Measurements from ENCODE around the gene MDFIC.

MDFIC gene

DNA sequence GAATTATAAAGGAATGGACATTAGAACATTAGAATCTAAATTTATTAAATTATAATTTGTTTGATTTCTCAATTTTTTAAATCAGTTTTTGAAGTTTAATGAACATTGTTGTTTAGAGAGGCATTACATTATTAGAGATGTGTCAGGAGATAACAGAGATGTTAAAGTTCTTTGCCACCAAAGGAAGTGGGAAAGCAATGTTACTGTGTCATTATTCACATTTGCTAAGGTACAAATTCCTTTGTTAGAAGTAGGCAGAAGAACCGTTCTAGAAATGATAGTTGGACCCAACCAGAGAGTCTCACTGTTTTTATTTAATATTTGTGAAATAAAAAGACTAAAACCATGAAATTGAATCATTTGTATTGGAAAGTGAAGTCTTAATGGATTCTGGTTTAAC lies 92.9 kb downstream of the MDFIC start:
- Histone ChIP-seq H3K27me3 (ENCODE audit: control insufficient read depth, insufficient read depth, low read length) (peaks cover 5% of the 10 kb centered on the region; the same call in 1 of the 2 replicates), H3K9me3 (ENCODE audit: control insufficient read depth, insufficient read depth, low read length) (no peaks in the 10 kb centered on the region), H3K4me3 (ENCODE audit: low read depth, low read length) (no peak overlapping the region), H3K4me1 (ENCODE audit: control insufficient read depth, insufficient read depth, low read length) (peaks cover 4% of the 10 kb centered on the region; the same call in 1 of the 2 replicates), H3K27ac (ENCODE audit: low read depth, low read length) (no peak overlapping the region), H3K9ac (ENCODE audit: low read depth, low read length) (no peak overlapping the region), H3K36me3 (ENCODE audit: control insufficient read depth, insufficient read depth, low read length) (no peaks in the 10 kb centered on the region)

DNA sequence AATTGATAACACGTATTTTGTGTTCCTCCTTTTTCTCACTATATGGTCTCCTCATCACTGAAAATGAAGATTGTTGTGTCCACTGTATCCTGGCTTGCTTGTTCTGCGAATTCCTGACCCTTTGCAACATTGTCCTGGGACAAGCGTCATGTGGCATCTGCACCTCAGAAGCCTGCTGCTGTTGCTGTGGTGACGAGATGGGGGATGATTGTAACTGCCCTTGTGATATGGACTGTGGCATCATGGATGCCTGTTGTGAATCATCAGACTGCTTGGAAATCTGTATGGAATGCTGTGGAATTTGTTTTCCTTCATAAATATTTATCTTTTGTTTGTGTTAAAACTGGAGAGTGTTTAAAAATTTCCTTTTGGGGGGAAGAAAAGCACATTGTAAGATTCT lies 93.7 kb downstream of the MDFIC start:
- Histone ChIP-seq H3K27ac (ENCODE audit: low read depth, low read length) (no peak overlapping the region), H3K9me3 (ENCODE audit: control insufficient read depth, insufficient read depth, low read length) (no peaks in the 10 kb centered on the region), H3K27me3 (ENCODE audit: control insufficient read depth, insufficient read depth, low read length) (peaks cover 5% of the 10 kb centered on the region; the same call in 1 of the 2 replicates), H3K36me3 (ENCODE audit: control insufficient read depth, insufficient read depth, low read length) (no peaks in the 10 kb centered on the region), H3K9ac (ENCODE audit: low read depth, low read length) (no peak overlapping the region), H3K4me3 (ENCODE audit: low read depth, low read length) (no peak overlapping the region), H3K4me1 (ENCODE audit: control insufficient read depth, insufficient read depth, low read length) (no peaks in the 10 kb centered on the region)

DNA sequence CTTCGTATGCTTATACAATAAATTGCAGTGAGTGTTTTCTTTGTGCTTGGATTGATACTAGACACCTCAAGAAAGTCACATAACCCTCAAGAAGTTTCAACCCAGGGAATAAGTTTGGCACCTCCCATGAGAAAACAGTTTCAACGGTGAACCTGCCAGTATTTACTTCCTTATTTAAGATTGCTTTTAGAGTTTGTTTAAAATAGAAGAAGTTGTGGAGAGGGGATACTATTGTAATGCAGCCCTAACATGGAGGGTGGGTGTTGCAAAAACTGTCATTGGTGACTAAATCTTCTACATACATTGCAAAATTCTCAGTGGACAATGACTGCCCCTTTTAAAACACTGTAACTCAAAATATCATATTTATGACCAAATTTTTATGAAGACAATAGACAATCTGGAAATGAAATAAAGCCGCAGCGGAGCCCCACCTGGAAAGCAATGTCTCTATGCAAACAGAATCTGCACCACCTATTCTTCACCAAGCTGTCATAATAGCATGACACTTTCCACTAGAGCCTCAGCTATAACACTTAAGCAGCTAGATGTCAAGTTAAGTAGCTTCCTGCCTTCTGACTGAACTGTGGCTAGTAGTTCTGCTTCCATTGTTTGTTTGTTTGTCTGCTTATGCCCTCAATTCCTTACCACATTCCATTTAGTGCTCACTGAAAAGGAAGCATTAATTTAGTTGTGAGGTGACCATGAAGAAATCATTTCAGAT lies 98.2 kb downstream of the MDFIC start:
- Histone ChIP-seq H3K9me3 (ENCODE audit: control insufficient read depth, insufficient read depth, low read length) (no peaks in the 10 kb centered on the region), H3K27me3 (ENCODE audit: control insufficient read depth, insufficient read depth, low read length) (peaks cover 5% of the 10 kb centered on the region; the same call in 1 of the 2 replicates), H3K27ac (ENCODE audit: low read depth, low read length) (no peak overlapping the region), H3K9ac (ENCODE audit: low read depth, low read length) (no peak overlapping the region), H3K4me1 (ENCODE audit: control insufficient read depth, insufficient read depth, low read length) (no peaks in the 10 kb centered on the region), H3K36me3 (ENCODE audit: control insufficient read depth, insufficient read depth, low read length) (no peaks in the 10 kb centered on the region), H3K4me3 (ENCODE audit: low read depth, low read length) (no peak overlapping the region)

DNA sequence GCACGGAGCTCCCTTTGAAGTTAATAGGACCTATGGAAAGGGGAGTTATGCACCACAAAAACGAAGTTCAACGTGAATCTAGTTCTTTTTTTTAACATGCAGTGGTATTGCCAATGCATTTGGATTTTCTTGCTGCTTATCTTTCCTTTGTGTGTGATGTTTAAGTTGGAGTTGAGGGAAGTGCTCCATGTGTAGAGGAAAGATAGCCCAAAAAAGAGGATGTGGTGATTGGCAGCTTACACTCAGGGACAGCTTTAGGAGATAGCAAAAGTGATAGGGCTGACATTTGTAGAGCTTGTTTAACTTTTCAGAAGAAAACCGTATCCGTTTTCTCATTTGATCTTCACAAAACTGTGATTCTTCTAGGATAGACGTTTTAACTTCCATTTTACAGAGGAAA lies 101.3 kb downstream of the MDFIC start:
- Histone ChIP-seq H3K27ac (ENCODE audit: low read depth, low read length) (no peak overlapping the region), H3K4me1 (ENCODE audit: control insufficient read depth, insufficient read depth, low read length) (no peaks in the 10 kb centered on the region), H3K27me3 (ENCODE audit: control insufficient read depth, insufficient read depth, low read length) (no peaks in the 10 kb centered on the region), H3K36me3 (ENCODE audit: control insufficient read depth, insufficient read depth, low read length) (no peaks in the 10 kb centered on the region), H3K4me3 (ENCODE audit: low read depth, low read length) (no peak overlapping the region), H3K9ac (ENCODE audit: low read depth, low read length) (no peak overlapping the region), H3K9me3 (ENCODE audit: control insufficient read depth, insufficient read depth, low read length) (no peaks in the 10 kb centered on the region)

GRCh38 chr7:115024276-115024675 lies 102.4 kb downstream of the MDFIC start:
- Histone ChIP-seq H3K27ac (ENCODE audit: low read depth, low read length) (no peak overlapping the region), H3K9me3 (ENCODE audit: control insufficient read depth, insufficient read depth, low read length) (no peaks in the 10 kb centered on the region), H3K4me1 (ENCODE audit: control insufficient read depth, insufficient read depth, low read length) (no peaks in the 10 kb centered on the region), H3K4me3 (ENCODE audit: low read depth, low read length) (no peak overlapping the region), H3K27me3 (ENCODE audit: control insufficient read depth, insufficient read depth, low read length) (no peaks in the 10 kb centered on the region), H3K9ac (ENCODE audit: low read depth, low read length) (no peak overlapping the region), H3K36me3 (ENCODE audit: control insufficient read depth, insufficient read depth, low read length) (no peaks in the 10 kb centered on the region)

- Histone ChIP-seq H3K9me3 (ENCODE audit: control insufficient read depth, insufficient read depth, low read length) (no peaks in the 10 kb centered on the region), H3K4me1 (ENCODE audit: control insufficient read depth, insufficient read depth, low read length) (peaks cover 21% of the 10 kb centered on the region; the same call in 1 of the 2 replicates), H3K9ac (ENCODE audit: low read depth, low read length) (no peak overlapping the region), H3K27ac (ENCODE audit: low read depth, low read length) (no peak overlapping the region), H3K36me3 (ENCODE audit: control insufficient read depth, insufficient read depth, low read length) (no peaks in the 10 kb centered on the region), H3K27me3 (ENCODE audit: control insufficient read depth, insufficient read depth, low read length) (no peaks in the 10 kb centered on the region), H3K4me3 (ENCODE audit: low read depth, low read length) (no peak overlapping the region)
Measured at GRCh38 chr7:115032715-115033703, 111.1 kb downstream of the MDFIC start.

GRCh38 chr7:115033917-115034459 lies 112.1 kb downstream of the MDFIC start:
- Histone ChIP-seq H3K4me1 (ENCODE audit: control insufficient read depth, insufficient read depth, low read length) (peaks cover 21% of the 10 kb centered on the region; the same call in 1 of the 2 replicates), H3K9ac (ENCODE audit: low read depth, low read length) (no peak overlapping the region), H3K4me3 (ENCODE audit: low read depth, low read length) (no peak overlapping the region), H3K27me3 (ENCODE audit: control insufficient read depth, insufficient read depth, low read length) (no peaks in the 10 kb centered on the region), H3K9me3 (ENCODE audit: control insufficient read depth, insufficient read depth, low read length) (no peaks in the 10 kb centered on the region), H3K27ac (ENCODE audit: low read depth, low read length) (no peak overlapping the region), H3K36me3 (ENCODE audit: control insufficient read depth, insufficient read depth, low read length) (no peaks in the 10 kb centered on the region)

- no peak overlapping the region for H3K4me3 ChIP-seq (ENCODE audit: low read depth, low read length)
- H3K36me3 ChIP-seq (ENCODE audit: control insufficient read depth, insufficient read depth, low read length), result no peaks in the 10 kb centered on the region
- H3K27ac ChIP-seq (ENCODE audit: low read depth, low read length), result no peak overlapping the region
- H3K4me1 ChIP-seq (ENCODE audit: control insufficient read depth, insufficient read depth, low read length), result peaks cover 21% of the 10 kb centered on the region; the same call in 1 of the 2 replicates
- H3K27me3 ChIP-seq (ENCODE audit: control insufficient read depth, insufficient read depth, low read length), result no peaks in the 10 kb centered on the region
- H3K9me3 ChIP-seq (ENCODE audit: control insufficient read depth, insufficient read depth, low read length), result no peaks in the 10 kb centered on the region
- H3K9ac ChIP-seq (ENCODE audit: low read depth, low read length), result no peak overlapping the region
Measured at GRCh38 chr7:115034515-115034914, 112.6 kb downstream of the MDFIC start.

- peaks cover 21% of the 10 kb centered on the region; the same call in 1 of the 2 replicates for H3K4me1 ChIP-seq (ENCODE audit: control insufficient read depth, insufficient read depth, low read length)
- H3K27me3 ChIP-seq (ENCODE audit: control insufficient read depth, insufficient read depth, low read length), result no peaks in the 10 kb centered on the region
- H3K9ac ChIP-seq (ENCODE audit: low read depth, low read length), result no peak overlapping the region
- H3K9me3 ChIP-seq (ENCODE audit: control insufficient read depth, insufficient read depth, low read length), result no peaks in the 10 kb centered on the region
- no peak overlapping the region for H3K4me3 ChIP-seq (ENCODE audit: low read depth, low read length)
- H3K36me3 ChIP-seq (ENCODE audit: control insufficient read depth, insufficient read depth, low read length), result no peaks in the 10 kb centered on the region
- no peak overlapping the region for H3K27ac ChIP-seq (ENCODE audit: low read depth, low read length)
Measured at GRCh38 chr7:115037128-115037802, 115.4 kb downstream of the MDFIC start.

- Histone ChIP-seq H3K4me1 (ENCODE audit: control insufficient read depth, insufficient read depth, low read length) (peaks cover 13% of the 10 kb centered on the region; the same call in 1 of the 2 replicates), H3K27ac (ENCODE audit: low read depth, low read length) (no peak overlapping the region), H3K36me3 (ENCODE audit: control insufficient read depth, insufficient read depth, low read length) (no peaks in the 10 kb centered on the region), H3K9me3 (ENCODE audit: control insufficient read depth, insufficient read depth, low read length) (no peaks in the 10 kb centered on the region), H3K4me3 (ENCODE audit: low read depth, low read length) (no peak overlapping the region), H3K9ac (ENCODE audit: low read depth, low read length) (no peak overlapping the region), H3K27me3 (ENCODE audit: control insufficient read depth, insufficient read depth, low read length) (no peaks in the 10 kb centered on the region)
Measured at GRCh38 chr7:115038158-115038557, 116.3 kb downstream of the MDFIC start.

Data from HUES48 (cell line).